ENCODE results near the gene CIZ1. TPM values are rescaled to one million over a fixed set of nuclear protein-coding genes. Genes with fewer than 3 reads are reported as not detected.

CIZ1 gene
- total RNA-seq, 1 experiment from 2014 or later = 104 TPM

DNA sequence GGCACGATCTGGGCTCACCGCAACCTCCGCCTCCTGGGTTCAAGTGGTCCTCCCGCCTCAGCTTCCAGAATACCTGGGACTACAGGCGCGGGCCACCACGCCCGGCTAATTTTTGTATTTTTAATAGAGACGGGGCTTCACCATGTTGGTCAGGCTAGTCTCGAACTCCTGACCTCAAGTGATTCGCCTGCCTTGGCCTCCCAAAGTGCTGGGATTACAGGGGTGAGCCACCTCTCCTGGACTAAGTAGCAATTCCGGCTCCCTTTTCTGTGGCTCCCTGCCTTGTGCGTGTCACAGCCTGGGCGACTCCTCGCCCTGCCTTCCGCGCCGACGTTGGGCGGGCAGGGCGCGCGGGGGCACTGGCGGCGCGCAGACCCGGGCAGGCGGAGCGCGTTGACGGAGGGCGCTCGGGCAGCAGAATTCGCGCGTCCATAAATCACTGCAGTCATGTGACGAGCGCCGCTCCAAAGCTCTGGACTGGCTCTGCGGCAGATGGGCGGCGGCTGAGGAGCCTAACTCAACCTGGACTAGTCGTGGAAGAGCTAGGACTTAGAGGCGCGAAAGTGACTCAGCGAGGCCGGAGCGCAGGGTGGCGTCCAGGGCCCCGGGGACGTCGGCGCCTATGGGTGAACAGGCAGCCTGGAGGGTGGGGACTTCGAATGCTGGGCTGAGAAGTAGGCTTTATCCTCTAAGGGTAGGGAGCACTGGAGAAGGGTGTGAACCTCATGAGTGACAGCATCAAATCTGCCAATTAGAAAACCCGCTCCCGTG, 1.4 kb upstream of the CIZ1 start:
- Histone ChIP-seq H3K18ac (ENCODE audit: insufficient read length, low read depth, low read length) (no peak overlapping the region), H3K14ac (ENCODE audit: insufficient read depth, low read length) (no peak overlapping the region), H2BK15ac (ENCODE audit: low read depth, low read length) (no peak overlapping the region), H2AFZ (ENCODE audit: low read length) (no peak overlapping the region), H3K4me2 (ENCODE audit: insufficient read depth, insufficient read length, low read length) (no peak overlapping the region), H4K8ac (replicated peaks; ENCODE audit: insufficient read length, low read depth, low read length) (no peak overlapping the region), H2BK5ac (ENCODE audit: insufficient read length, low read length) (no peak overlapping the region), H3K9me3 (ENCODE audit: control insufficient read depth, low read depth, low read length) (no peaks in the 10 kb centered on the region), H3K56ac (ENCODE audit: insufficient read length, low read depth, low read length) (no peak overlapping the region), H3K79me2 (ENCODE audit: insufficient read depth, low read length) (no peaks in the 10 kb centered on the region), H3K4me1 (ENCODE audit: insufficient read depth, low read length) (no peaks in the 10 kb centered on the region), H2BK120ac (ENCODE audit: low read depth, low read length, poor library complexity, severe bottlenecking) (no peak overlapping the region), H3K9ac (ENCODE audit: extremely low read depth, insufficient read length, low read length) (no peak overlapping the region), H3K23me2 (ENCODE audit: insufficient read length, low read depth, low read length, poor library complexity, severe bottlenecking) (peaks cover 11% of the 10 kb centered on the region), H4K5ac (ENCODE audit: insufficient read length, low read depth, low read length) (no peak overlapping the region), H2BK20ac (ENCODE audit: low read depth, low read length, poor library complexity, severe bottlenecking) (no peak overlapping the region), H3T11ph (ENCODE audit: low read length) (no peak overlapping the region), H2AK5ac (ENCODE audit: insufficient read length, low read length) (no peak overlapping the region), H4K20me1 (ENCODE audit: control insufficient read depth, insufficient read depth, insufficient read length) (no peaks in the 10 kb centered on the region), H3K23ac (ENCODE audit: insufficient read length, low read depth, low read length) (no peak overlapping the region), H2BK12ac (ENCODE audit: insufficient read length, low read depth, low read length) (no peak overlapping the region), H3K4ac (ENCODE audit: low read depth, low read length) (no peak overlapping the region), H3K27ac (ENCODE audit: insufficient read length, low read depth, low read length) (no peak overlapping the region), H3K27me3 (ENCODE audit: insufficient read depth, low read length) (no peaks in the 10 kb centered on the region), H4K91ac (ENCODE audit: insufficient read length, low read depth, low read length) (no peak overlapping the region), H3K79me1 (ENCODE audit: insufficient read depth, low read depth, low read length, poor library complexity, severe bottlenecking) (no peaks in the 10 kb centered on the region)
- Mint-ChIP-seq H3K27me3 (ENCODE audit: low read depth) (no peaks in the 10 kb centered on the region), H3K27ac (no peak overlapping the region), H3K4me1 (peaks cover 9 to 14% of the 10 kb centered on the region in 2 experiments), H3K9me3 (no peaks in the 10 kb centered on the region), H3K36me3 (ENCODE audit: insufficient read depth in 1 of 3, low read depth in 3 of 3) (peaks cover 8 to 22% (median 17%) of the 10 kb centered on the region in 3 experiments; a peak in 6 of 7 replicates), H3K4me3 (peak overlapping the region; percentile 0 to 44; a peak in 2 of 5 replicates)
- TF ChIP-seq, protein P1, sequence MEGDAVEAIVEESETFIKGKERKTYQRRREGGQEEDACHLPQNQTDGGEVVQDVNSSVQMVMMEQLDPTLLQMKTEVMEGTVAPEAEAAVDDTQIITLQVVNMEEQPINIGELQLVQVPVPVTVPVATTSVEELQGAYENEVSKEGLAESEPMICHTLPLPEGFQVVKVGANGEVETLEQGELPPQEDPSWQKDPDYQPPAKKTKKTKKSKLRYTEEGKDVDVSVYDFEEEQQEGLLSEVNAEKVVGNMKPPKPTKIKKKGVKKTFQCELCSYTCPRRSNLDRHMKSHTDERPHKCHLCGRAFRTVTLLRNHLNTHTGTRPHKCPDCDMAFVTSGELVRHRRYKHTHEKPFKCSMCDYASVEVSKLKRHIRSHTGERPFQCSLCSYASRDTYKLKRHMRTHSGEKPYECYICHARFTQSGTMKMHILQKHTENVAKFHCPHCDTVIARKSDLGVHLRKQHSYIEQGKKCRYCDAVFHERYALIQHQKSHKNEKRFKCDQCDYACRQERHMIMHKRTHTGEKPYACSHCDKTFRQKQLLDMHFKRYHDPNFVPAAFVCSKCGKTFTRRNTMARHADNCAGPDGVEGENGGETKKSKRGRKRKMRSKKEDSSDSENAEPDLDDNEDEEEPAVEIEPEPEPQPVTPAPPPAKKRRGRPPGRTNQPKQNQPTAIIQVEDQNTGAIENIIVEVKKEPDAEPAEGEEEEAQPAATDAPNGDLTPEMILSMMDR (conservative IDR thresholded peaks at IDR 0.05) = no peak
- no peak for DNase-seq
- WGBS (ENCODE audit: extremely low coverage, insufficient read length, low lambda C conversion rate) = no CpG with 5 or more reads among the region's 56 CpGs

Measured in H9 (cell line).